HEK293 (cell line): ENCODE data around the gene BCL2L13.

Experiments
- BCL11A ChIP-seq: fragments of 450-650 bp; formaldehyde crosslinking; IDR thresholded peaks from 2 replicates; pipeline ENCODE4 v1.5.1; 2016; ENCODE audit warnings: low read depth, missing biosample characterization, missing genetic modification characterization
- GLIS1 ChIP-seq: fragments of 450-650 bp; formaldehyde crosslinking; IDR thresholded peaks from 2 replicates; pipeline ENCODE4 v1.5.1; 2016; ENCODE audit warnings: missing biosample characterization, missing genetic modification characterization
- PBX3 ChIP-seq: sonication (generic); formaldehyde crosslinking; IDR thresholded peaks from 2 replicates; pipeline ENCODE4 v1.8.1; 2022; ENCODE audit warnings: mild to moderate bottlenecking, moderate library complexity, missing genetic modification reagents
- ZNF146 ChIP-seq: fragments of 450-650 bp; formaldehyde crosslinking; IDR thresholded peaks from 2 replicates; pipeline ENCODE4 v1.5.1; 2016; ENCODE audit warnings: missing biosample characterization, missing genetic modification characterization
- TF ChIP-seq, protein P1 (sequence below): fragments of 450-650 bp; formaldehyde crosslinking; IDR thresholded peaks from 2 replicates; pipeline ENCODE4 v1.5.1; 2016; ENCODE audit warnings: missing biosample characterization, missing genetic modification characterization

GRCh38 chr22:17733466-17733865, 94.9 kb downstream of the BCL2L13 start:
- TF ChIP-seq, protein P1, sequence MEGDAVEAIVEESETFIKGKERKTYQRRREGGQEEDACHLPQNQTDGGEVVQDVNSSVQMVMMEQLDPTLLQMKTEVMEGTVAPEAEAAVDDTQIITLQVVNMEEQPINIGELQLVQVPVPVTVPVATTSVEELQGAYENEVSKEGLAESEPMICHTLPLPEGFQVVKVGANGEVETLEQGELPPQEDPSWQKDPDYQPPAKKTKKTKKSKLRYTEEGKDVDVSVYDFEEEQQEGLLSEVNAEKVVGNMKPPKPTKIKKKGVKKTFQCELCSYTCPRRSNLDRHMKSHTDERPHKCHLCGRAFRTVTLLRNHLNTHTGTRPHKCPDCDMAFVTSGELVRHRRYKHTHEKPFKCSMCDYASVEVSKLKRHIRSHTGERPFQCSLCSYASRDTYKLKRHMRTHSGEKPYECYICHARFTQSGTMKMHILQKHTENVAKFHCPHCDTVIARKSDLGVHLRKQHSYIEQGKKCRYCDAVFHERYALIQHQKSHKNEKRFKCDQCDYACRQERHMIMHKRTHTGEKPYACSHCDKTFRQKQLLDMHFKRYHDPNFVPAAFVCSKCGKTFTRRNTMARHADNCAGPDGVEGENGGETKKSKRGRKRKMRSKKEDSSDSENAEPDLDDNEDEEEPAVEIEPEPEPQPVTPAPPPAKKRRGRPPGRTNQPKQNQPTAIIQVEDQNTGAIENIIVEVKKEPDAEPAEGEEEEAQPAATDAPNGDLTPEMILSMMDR (tag by site-specific recombination) = no peak
- TF ChIP-seq ZNF146 (tag by site-specific recombination) (no peak), PBX3 (CRISPR knock-in tag) (no peak), GLIS1 (tag by site-specific recombination) (no peak), BCL11A (tag by site-specific recombination) (no peak)
